Skeletal muscle tissue (tissue), 4 donors: ENCODE data around the gene CCDC74A. TPM values are rescaled to one million over a fixed set of nuclear protein-coding genes. Genes with fewer than 3 reads are reported as not detected.
"Not testable (repeated sequence)": the region's sequence is repeated elsewhere in the genome, so short reads cannot be mapped to it uniquely, and the experiment has no call there.

Source experiments
- H3K27ac ChIP-seq: one replicate; pipeline ENCODE4 v1.7.0; 2013; ENCODE audit warnings: mild to moderate bottlenecking, low read depth, low read length, inconsistent platforms
- H3K27me3 ChIP-seq, 3 donors: one replicate each; pipeline ENCODE4 v1.7.0; 2013; ENCODE audit warnings: low read length in 3 of 3; ENCODE audit not compliant: control insufficient read depth in 3 of 3, insufficient read depth in 3 of 3
- H3K36me3 ChIP-seq, 3 donors: one replicate each; pipeline ENCODE4 v1.7.0; 2013; ENCODE audit warnings: low read length in 3 of 3; ENCODE audit not compliant: control insufficient read depth in 3 of 3, insufficient read depth in 3 of 3
- H3K4me1 ChIP-seq, 3 donors: one replicate each; pipeline ENCODE4 v1.7.0; 2013; ENCODE audit warnings: low read length in 3 of 3, mild to moderate bottlenecking in 3 of 3; ENCODE audit not compliant: control insufficient read depth in 3 of 3, insufficient read depth in 3 of 3
- H3K4me3 ChIP-seq, 3 donors: one replicate each; pipeline ENCODE4 v1.7.0; 2013; ENCODE audit warnings: low read length in 3 of 3
- H3K9ac ChIP-seq, 3 donors: one replicate each; pipeline ENCODE4 v1.7.0; 2013; ENCODE audit warnings: low read length in 3 of 3, mild to moderate bottlenecking in 3 of 3, moderate library complexity in 2 of 3, low read depth in 1 of 3
- H3K9me3 ChIP-seq, 3 donors: one replicate each; pipeline ENCODE4 v1.7.0; 2013; ENCODE audit warnings: low read length in 3 of 3; ENCODE audit not compliant: control insufficient read depth in 3 of 3
- total RNA-seq: library from RNA; depleted of rRNA; stranded (reverse); fragments of >200 nt; gene quantifications from one replicate; pipeline ENCODE4 v1.2.3, GENCODE V29; 2014
- donor health status: Osteomylitis.

CCDC74A gene
- total RNA-seq, 1 donor from 2014 or later = 1.0 TPM

DNA sequence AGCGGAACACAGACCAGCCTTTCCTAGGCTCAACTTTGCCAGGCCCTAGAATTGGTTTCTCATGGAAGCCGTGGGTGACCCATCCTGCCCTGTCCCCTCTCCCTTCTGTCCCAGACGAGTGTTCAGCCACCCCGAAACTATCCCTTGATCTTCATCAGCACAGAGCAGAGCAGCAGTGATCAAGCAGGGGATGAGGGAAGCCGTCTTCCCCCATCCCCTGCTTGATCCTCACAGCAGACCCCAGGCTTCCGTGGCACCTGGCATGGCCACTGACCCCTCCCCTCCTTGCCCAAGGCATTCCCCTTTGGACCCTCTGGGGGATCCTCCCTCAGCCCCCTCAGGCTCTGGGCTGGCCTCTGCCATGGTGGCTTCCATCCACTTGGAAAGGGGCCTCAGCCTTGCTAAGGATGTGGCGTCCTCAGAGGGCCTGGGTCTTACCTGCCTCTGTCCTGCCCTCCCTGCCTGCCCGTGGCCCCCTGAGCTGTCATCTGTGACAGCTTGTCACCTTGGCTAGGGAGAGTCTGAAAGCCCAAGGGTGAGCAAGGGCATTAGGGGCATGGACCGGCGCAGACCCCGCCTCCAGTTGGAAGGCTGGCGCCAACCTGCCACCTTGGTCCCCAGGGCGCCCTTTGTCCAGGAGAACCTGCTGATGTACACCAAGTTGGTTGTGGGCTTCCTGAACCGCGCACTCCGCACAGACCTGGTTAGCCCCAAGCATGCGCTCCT lies 10.4 kb upstream of the CCDC74A start:
- Histone ChIP-seq H3K27ac (no peak overlapping the region), H3K9me3 (no peaks in the 10 kb centered on the region), H3K4me1 (peaks cover 4 to 6% (median 5%) of the 10 kb centered on the region in 3 donors), H3K9ac (no peak overlapping the region), H3K27me3 (no peaks in the 10 kb centered on the region), H3K36me3 (peaks cover 14 to 33% (median 15%) of the 10 kb centered on the region in 3 donors), H3K4me3 (no peak overlapping the region)

- H3K27me3 ChIP-seq, H3K4me1 ChIP-seq, H3K4me3 ChIP-seq, H3K9ac ChIP-seq, H3K27ac ChIP-seq, H3K9me3 ChIP-seq: not testable (repeated sequence)
- peaks cover 14 to 28% (median 15%) of the 10 kb centered on the region in 3 donors for H3K36me3 ChIP-seq
These were observed 9.8 kb upstream of the CCDC74A start for GRCh38 chr2:131517856-131518255.

GRCh38 chr2:131518531-131518930 lies 9.2 kb upstream of the CCDC74A start:
- not testable (repeated sequence) for H3K4me3 ChIP-seq, H3K4me1 ChIP-seq, H3K9me3 ChIP-seq, H3K27me3 ChIP-seq, H3K9ac ChIP-seq, H3K27ac ChIP-seq
- H3K36me3 ChIP-seq = peaks cover 13 to 25% (median 15%) of the 10 kb centered on the region in 3 donors

DNA sequence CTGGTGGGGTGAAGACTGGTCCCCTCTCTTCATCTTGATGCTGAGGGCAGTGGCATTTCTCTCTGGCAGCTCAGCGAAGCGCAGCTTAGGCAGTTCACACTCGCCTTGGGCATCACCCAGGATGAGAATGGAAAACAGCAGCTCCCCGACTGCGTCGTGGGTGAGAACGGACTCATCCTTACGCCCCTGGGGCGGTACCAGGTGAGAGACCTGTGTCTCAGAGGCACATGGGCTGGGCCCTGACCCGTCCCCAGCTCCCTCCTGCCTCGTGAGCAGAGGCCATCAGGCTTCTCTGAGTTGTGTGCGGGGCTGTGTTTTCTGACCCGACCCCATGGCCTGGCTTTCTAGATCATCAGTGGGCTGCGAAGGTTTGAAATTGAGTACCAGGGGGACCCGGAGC lies 8.2 kb upstream of the CCDC74A start:
- peaks cover 9 to 20% (median 14%) of the 10 kb centered on the region in 3 donors for H3K36me3 ChIP-seq

GRCh38 chr2:131519871-131520470 lies 7.7 kb upstream of the CCDC74A start:
- not testable (repeated sequence) for H3K9ac ChIP-seq

More for the DNA sequence above, 8.2 kb upstream of the CCDC74A start:
- H3K9me3 ChIP-seq = no peaks in the 10 kb centered on the region
- H3K4me3 ChIP-seq = no peak overlapping the region
- no peaks in the 10 kb centered on the region for H3K27me3 ChIP-seq
- no peak overlapping the region for H3K27ac ChIP-seq
- H3K9ac ChIP-seq = no peak overlapping the region
- peaks cover 4 to 10% (median 8%) of the 10 kb centered on the region in 3 donors for H3K4me1 ChIP-seq

DNA sequence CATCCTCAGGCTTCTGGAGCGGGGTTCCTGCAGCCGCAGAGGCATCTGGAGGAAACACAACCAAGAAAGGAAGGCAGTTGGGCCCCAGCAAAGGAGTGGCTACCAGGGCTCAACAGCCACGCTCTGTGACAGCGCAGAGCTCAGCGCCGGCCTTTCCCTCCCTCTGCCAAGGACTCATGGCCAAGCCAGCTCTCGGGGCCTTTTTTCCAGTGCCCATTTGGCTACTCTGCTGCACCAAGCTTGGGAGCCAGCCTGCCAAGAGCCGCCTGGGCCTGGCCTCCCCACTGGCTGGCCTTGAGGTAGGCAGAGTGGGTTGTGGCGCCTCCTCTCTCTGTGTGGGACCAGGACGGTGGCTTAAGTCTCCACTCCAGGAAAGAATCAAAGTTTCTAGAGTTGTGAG lies 7.2 kb upstream of the CCDC74A start:
- no peaks in the 10 kb centered on the region for H3K9me3 ChIP-seq
- H3K36me3 ChIP-seq = peaks cover 9 to 20% (median 14%) of the 10 kb centered on the region in 3 donors
- no peaks in the 10 kb centered on the region for H3K27me3 ChIP-seq
- no peak overlapping the region for H3K27ac ChIP-seq
- peaks cover 4 to 10% (median 8%) of the 10 kb centered on the region in 3 donors for H3K4me1 ChIP-seq
- no peak overlapping the region for H3K4me3 ChIP-seq
- no peak overlapping the region for H3K9ac ChIP-seq

More at GRCh38 chr2:131519871-131520470, 7.7 kb upstream of the CCDC74A start:
- not testable (repeated sequence) for H3K9me3 ChIP-seq, H3K27me3 ChIP-seq, H3K27ac ChIP-seq, H3K4me1 ChIP-seq, H3K4me3 ChIP-seq
- peaks cover 9 to 20% (median 14%) of the 10 kb centered on the region in 3 donors for H3K36me3 ChIP-seq

DNA sequence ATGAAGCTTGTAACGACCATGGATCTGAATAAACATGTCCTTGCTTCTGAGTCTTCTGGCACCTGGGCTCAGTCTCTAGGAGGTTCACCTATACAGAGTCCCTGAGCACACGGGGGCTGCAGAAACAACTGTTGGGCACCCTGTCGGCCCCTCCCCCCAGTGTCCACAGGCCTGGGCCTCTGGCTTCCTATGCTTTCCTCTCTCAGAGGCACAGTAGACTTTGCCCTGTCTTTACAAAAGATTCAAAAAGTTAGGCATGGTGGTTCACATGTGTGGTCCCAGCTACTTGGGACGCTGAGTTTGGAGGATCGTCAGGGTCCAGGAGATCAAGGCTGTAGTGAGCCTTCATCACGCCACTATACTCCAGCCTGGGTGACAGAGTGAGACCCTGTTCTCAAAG lies 6.2 kb upstream of the CCDC74A start:
- not testable (repeated sequence) for H3K9ac ChIP-seq, H3K4me1 ChIP-seq, H3K27me3 ChIP-seq, H3K9me3 ChIP-seq, H3K4me3 ChIP-seq, H3K27ac ChIP-seq
- H3K36me3 ChIP-seq = peaks cover 9 to 17% (median 14%) of the 10 kb centered on the region in 3 donors

GRCh38 chr2:131521961-131522781 lies 5.5 kb upstream of the CCDC74A start:
- H3K27ac ChIP-seq = no peak overlapping the region
- no peak overlapping the region for H3K4me3 ChIP-seq
- H3K4me1 ChIP-seq = peaks cover 4 to 10% (median 8%) of the 10 kb centered on the region in 3 donors

GRCh38 chr2:131525256-131525655 lies 2.4 kb upstream of the CCDC74A start:
- H3K27me3 ChIP-seq, H3K27ac ChIP-seq, H3K9ac ChIP-seq, H3K4me3 ChIP-seq, H3K36me3 ChIP-seq, H3K4me1 ChIP-seq, H3K9me3 ChIP-seq: not testable (repeated sequence)

More at GRCh38 chr2:131521961-131522781, 5.5 kb upstream of the CCDC74A start:
- H3K36me3 ChIP-seq = peaks cover 9 to 17% (median 14%) of the 10 kb centered on the region in 3 donors
- no peaks in the 10 kb centered on the region for H3K9me3 ChIP-seq
- no peak overlapping the region for H3K9ac ChIP-seq
- H3K27me3 ChIP-seq = no peaks in the 10 kb centered on the region
